BJ (cell line): ENCODE results near the gene RNASEH1. TPM values are rescaled to one million over a fixed set of nuclear protein-coding genes. Genes with fewer than 3 reads are reported as not detected.

Experiments used
- CTCF ChIA-PET: fragments of 350-600 bp; formaldehyde crosslinking; extraction: SDS; loops from one replicate; lab custom pipeline; 2021; ENCODE audit warnings: antibody characterized with exemption, inconsistent platforms; lab: Yijun Ruan, JAX
- POLR2A ChIA-PET: fragments of 300-600 bp; sonication (Branson Sonifier 250); formaldehyde crosslinking; extraction: SDS; loops from one replicate; lab custom pipeline; 2021; ENCODE audit warnings: antibody characterized with exemption; lab: Charles Lee
- DNase-seq: peaks from one replicate; pipeline ENCODE4 v3.0.0-alpha.2; 2011; ENCODE audit warnings: low read depth
- H3K27me3 ChIP-seq: 2 replicates; pipeline ENCODE4 v1.6.0; 2011; ENCODE audit warnings: low read length; ENCODE audit not compliant: control insufficient read depth, insufficient read depth
- H3K36me3 ChIP-seq: 2 replicates; pipeline ENCODE4 v1.5.1; 2011; ENCODE audit warnings: low read length; ENCODE audit not compliant: control insufficient read depth, insufficient read depth
- H3K4me3 ChIP-seq: 2 replicates; pipeline ENCODE4 v1.5.1; 2011; ENCODE audit warnings: low read depth, mild to moderate bottlenecking, control low read depth, low read length
- polyA plus RNA-seq: library from polyadenylated mRNA; depleted of rRNA; stranded (reverse); fragments of >200 nt; gene quantifications from 2 replicates; pipeline ENCODE4 v1.2.3, GENCODE V29; 2011
- TF ChIP-seq, protein P1 (sequence below): IDR thresholded peaks from 2 replicates; pipeline ENCODE4 v1.5.1; 2011; ENCODE audit warnings: low read depth, mild to moderate bottlenecking, control low read depth, inconsistent platforms, low read length, moderate library complexity; ENCODE audit not compliant: insufficient read depth

The RNASEH1 gene
- polyA plus RNA-seq, 1 experiment, result 19.3 TPM

DNA sequence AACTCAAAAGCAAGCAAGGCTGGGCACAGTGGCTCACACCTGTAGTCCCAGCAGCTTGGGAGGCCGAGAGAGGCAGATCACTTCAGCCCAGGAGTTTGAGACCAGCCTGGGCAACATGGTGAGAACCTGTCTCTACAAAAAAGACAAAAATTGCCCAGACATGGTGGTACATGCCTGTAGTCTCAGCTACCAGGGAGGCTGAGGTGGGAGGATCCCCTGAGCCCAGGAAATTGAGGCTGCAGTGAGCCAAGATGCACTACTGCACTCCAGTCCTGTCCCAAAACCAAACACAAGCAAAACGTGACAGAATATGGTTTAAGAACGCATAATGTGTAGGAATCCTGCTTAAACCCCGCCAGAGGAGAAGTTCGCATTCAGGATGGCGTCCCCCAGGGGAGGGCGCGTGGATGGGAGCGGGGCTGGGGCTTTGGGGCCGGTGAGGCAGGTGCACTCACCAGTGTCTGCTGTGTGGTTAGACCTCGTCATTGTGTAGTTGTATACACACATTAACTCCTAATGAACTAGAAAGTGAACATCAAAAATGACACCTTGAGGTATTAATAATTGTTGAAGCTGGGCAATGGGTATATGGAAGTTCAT is 42.2 kb upstream of the RNASEH1 start:
- DNase-seq, result no peak
- POLR2A ChIA-PET, result no interaction called here
- Histone ChIP-seq H3K4me3 (no peak overlapping the region), H3K36me3 (no peaks in the 10 kb centered on the region), H3K27me3 (no peaks in the 10 kb centered on the region)
- CTCF ChIA-PET, result interaction anchor here (0.6 kb wide), 2 partner anchors 51 to 177 kb away, joined by 3 read pairs; no protein-coding TSS in a partner anchor
- TF ChIP-seq, protein P1, sequence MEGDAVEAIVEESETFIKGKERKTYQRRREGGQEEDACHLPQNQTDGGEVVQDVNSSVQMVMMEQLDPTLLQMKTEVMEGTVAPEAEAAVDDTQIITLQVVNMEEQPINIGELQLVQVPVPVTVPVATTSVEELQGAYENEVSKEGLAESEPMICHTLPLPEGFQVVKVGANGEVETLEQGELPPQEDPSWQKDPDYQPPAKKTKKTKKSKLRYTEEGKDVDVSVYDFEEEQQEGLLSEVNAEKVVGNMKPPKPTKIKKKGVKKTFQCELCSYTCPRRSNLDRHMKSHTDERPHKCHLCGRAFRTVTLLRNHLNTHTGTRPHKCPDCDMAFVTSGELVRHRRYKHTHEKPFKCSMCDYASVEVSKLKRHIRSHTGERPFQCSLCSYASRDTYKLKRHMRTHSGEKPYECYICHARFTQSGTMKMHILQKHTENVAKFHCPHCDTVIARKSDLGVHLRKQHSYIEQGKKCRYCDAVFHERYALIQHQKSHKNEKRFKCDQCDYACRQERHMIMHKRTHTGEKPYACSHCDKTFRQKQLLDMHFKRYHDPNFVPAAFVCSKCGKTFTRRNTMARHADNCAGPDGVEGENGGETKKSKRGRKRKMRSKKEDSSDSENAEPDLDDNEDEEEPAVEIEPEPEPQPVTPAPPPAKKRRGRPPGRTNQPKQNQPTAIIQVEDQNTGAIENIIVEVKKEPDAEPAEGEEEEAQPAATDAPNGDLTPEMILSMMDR, result no peak

DNA sequence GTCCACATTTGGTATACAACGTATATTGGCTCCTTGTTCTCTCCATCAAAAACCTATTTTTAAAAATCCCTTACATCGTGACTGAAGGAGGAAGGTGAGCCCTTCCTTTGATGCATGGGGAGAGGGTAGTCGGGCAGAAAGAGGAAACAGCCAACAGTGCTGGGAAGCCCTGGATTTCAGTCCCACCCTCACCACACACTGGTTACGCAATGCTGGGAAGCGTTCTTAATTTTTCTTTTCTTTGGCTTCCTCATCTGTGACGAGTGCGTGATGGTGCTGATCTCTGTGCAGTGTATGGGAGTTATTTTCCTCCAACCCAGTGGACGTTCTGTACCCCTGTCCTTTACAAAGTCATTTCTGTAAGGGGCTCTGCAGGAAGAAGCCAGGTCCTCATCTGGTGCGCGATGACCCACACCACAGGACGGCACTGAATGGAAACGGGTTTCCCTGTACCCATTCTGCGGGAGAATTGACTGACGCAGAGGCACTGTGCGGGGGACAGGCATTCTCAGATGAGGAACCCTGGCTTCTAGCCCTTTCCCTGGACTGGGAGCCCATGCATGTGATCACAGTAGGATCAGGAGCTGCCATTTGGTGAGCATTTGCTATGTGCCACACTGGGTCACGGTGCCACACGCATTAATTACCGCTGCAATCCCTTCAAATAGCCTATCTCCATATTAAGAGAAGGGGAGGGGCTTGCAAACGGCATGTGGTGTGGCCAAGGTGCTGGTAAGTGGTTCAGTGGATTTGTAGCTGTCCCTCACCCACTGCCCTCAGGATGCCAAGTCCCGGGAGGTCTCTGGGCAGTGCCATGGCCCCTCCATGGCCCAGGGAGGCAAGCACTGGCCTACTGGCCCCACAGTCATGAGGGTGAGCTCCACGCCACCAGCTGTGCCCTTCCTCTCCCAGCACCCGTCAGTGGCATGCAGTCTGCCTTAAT is 41.0 kb upstream of the RNASEH1 start:
- Histone ChIP-seq H3K4me3 (no peak overlapping the region), H3K36me3 (no peaks in the 10 kb centered on the region), H3K27me3 (no peaks in the 10 kb centered on the region)
- CTCF ChIA-PET, result no interaction called here
- no peak for DNase-seq
- POLR2A ChIA-PET, result no interaction called here
- TF ChIP-seq, protein P1, result no peak

DNA sequence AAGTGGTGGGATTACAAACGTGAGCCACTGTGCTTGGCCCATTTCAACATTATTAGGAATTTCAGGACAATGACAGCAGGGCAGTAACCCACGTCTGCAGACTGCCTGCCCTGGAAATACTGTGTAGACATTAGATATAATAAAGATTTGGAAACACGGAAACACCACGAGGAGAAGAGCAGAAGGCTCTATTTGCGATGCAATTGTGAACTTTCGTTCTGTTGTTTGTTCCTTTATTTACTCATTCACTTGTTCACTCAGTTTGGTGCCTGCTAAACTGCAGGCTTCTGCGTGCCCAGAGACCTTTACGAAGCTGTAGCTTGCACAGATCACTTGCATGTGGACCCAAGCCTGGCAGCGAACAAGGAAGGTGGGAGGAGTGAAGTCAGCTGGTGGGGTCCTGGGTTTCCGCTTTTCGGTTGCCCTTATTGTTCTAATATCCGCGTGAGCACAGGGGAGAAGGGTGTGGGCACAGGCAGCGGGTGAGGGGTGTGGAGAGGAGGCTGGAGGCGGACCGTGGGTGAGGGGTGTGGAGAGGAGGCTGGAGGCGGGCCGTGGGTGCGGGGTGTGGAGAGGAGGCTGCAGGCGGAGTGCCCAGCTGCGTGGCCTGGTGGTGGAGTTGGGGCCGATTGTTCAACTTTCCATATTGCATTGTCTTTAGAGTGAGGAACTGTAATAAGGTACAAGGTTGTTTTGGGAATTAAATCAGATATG is 40.2 kb upstream of the RNASEH1 start:
- H3K27me3 ChIP-seq, result no peaks in the 10 kb centered on the region
- ChIA-PET POLR2A (no interaction called here), CTCF (no interaction called here)
- H3K4me3 ChIP-seq, result no peak overlapping the region
- no peaks in the 10 kb centered on the region for H3K36me3 ChIP-seq
- TF ChIP-seq, protein P1, result no peak
- DNase-seq, result no peak

DNA sequence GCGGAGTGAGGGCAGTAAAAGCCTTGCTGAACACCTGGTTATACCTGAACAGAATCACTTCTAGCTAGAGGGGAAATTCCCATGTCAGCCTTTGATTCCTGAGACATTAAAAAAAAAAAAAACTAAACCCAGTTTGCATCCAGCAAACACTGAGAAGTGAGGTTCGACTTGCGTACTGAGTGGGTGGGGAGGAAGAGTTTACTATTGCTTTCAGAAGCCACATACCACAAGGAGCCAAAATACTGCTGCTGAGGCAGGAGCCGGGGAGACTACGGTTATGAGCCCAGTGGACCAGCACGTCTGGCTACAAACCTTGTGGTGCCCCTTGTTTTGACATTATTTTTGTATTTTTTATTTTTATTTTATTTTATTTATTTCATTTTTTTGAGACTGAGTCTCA is 39.4 kb upstream of the RNASEH1 start:
- ChIA-PET CTCF (no interaction called here), POLR2A (no interaction called here)
- Histone ChIP-seq H3K36me3 (no peaks in the 10 kb centered on the region), H3K27me3 (no peaks in the 10 kb centered on the region), H3K4me3 (no peak overlapping the region)
- TF ChIP-seq, protein P1, result no peak
- no peak for DNase-seq
